ENCODE results near the gene STMP1.
"Not testable (repeated sequence)": the region's sequence is repeated elsewhere in the genome, so short reads cannot be mapped to it uniquely, and the experiment has no call there.

The STMP1 gene

GRCh38 chr7:135665042-135665441, 2.7 kb downstream of the STMP1 start:
- DNase-seq: no peak

- no peak for DNase-seq
Measured at GRCh38 chr7:135666156-135666555, 3.8 kb downstream of the STMP1 start.

GRCh38 chr7:135666846-135667245, 4.5 kb downstream of the STMP1 start:
- DNase-seq: no peak

- DNase-seq: not testable (repeated sequence)
Measured at GRCh38 chr7:135667626-135668025, 5.3 kb downstream of the STMP1 start.

- DNase-seq: not testable (repeated sequence)
Measured at GRCh38 chr7:135668852-135669395, 6.6 kb downstream of the STMP1 start.

- no peak for DNase-seq
Measured at GRCh38 chr7:135669774-135670173, 7.5 kb downstream of the STMP1 start.

GRCh38 chr7:135670179-135670578, 7.9 kb downstream of the STMP1 start:
- no peak for DNase-seq

GRCh38 chr7:135672560-135673359, 10.4 kb downstream of the STMP1 start:
- no peak for DNase-seq

GRCh38 chr7:135673360-135673706, 11.0 kb downstream of the STMP1 start:
- DNase-seq: no peak

- no peak for DNase-seq
Measured at GRCh38 chr7:135678612-135679575, 16.6 kb downstream of the STMP1 start.

- DNase-seq: no peak
Measured at GRCh38 chr7:135681762-135682161, 19.4 kb downstream of the STMP1 start.

- DNase-seq: no peak
Measured at GRCh38 chr7:135682191-135682590, 19.9 kb downstream of the STMP1 start.

GRCh38 chr7:135683609-135684008, 21.3 kb downstream of the STMP1 start:
- no peak for DNase-seq

- DNase-seq: no peak
Measured at GRCh38 chr7:135684136-135684535, 21.8 kb downstream of the STMP1 start.

- DNase-seq: no peak
Measured at GRCh38 chr7:135684699-135685098, 22.4 kb downstream of the STMP1 start.

- no peak for DNase-seq
Measured at GRCh38 chr7:135685306-135686084, 23.2 kb downstream of the STMP1 start.

- DNase-seq: no peak
Measured at GRCh38 chr7:135687466-135687865, 25.2 kb downstream of the STMP1 start.

- DNase-seq: no peak
Measured at GRCh38 chr7:135690566-135690965, 28.3 kb downstream of the STMP1 start.

- DNase-seq: no peak
Measured at GRCh38 chr7:135692055-135692454, 29.7 kb downstream of the STMP1 start.

- DNase-seq: not testable (repeated sequence)
Measured at GRCh38 chr7:135692606-135693005, 30.3 kb downstream of the STMP1 start.

- DNase-seq: no peak
Measured at GRCh38 chr7:135693558-135693957, 31.2 kb downstream of the STMP1 start.

GRCh38 chr7:135697276-135698049, 35.1 kb downstream of the STMP1 start:
- DNase-seq: no peak
